Gastroesophageal sphincter (tissue), 3 donors: ENCODE measurements around the gene EXOC6B.

Experiments used
- POLR2A ChIP-seq, 2 donors: fragments of 450-650 bp; IDR thresholded peaks; one replicate each; pipeline ENCODE4 v1.6.1; 2017; ENCODE audit warnings: antibody characterized with exemption in 2 of 2, mild to moderate bottlenecking in 2 of 2, moderate library complexity in 1 of 2
- POLR2AphosphoS5 ChIP-seq: sonication (generic); formaldehyde crosslinking; IDR thresholded peaks from one replicate; pipeline ENCODE4 v1.6.1; 2017; ENCODE audit warnings: antibody characterized with exemption
- TF ChIP-seq, protein P1 (sequence below), 4 experiments: fragments of 200-600 bp in 2 of 4; fragments of 450-650 bp in 2 of 4; sonication (generic) in 1 of 4; IDR thresholded peaks; one replicate each; pipeline ENCODE4 v1.5.1; 2017 to 2019; ENCODE audit warnings: antibody characterized with exemption in 4 of 4, mild to moderate bottlenecking in 2 of 4, moderate library complexity in 2 of 4

DNA sequence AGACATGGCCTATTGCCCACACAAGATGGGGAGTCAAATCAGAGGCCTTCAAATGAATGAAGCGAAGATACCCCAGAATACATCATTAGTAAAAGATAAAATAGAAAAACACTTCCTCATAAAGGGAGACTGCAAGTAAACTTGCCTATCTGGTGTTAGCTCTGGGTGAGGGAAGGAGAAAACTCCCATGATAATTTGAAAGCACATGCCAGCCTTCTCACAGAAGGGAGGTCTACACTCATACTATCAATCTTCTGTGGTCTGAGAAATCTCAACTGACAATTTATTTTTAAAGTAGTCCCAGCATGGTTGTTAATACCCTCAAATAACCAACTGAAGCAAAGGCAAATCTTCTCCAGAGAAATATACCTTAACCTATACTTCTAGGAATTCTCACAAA, 75.4 kb downstream of the EXOC6B start:
- TF ChIP-seq, protein P1, sequence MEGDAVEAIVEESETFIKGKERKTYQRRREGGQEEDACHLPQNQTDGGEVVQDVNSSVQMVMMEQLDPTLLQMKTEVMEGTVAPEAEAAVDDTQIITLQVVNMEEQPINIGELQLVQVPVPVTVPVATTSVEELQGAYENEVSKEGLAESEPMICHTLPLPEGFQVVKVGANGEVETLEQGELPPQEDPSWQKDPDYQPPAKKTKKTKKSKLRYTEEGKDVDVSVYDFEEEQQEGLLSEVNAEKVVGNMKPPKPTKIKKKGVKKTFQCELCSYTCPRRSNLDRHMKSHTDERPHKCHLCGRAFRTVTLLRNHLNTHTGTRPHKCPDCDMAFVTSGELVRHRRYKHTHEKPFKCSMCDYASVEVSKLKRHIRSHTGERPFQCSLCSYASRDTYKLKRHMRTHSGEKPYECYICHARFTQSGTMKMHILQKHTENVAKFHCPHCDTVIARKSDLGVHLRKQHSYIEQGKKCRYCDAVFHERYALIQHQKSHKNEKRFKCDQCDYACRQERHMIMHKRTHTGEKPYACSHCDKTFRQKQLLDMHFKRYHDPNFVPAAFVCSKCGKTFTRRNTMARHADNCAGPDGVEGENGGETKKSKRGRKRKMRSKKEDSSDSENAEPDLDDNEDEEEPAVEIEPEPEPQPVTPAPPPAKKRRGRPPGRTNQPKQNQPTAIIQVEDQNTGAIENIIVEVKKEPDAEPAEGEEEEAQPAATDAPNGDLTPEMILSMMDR (IDR thresholded peaks at IDR 0.05) = no peak
- TF ChIP-seq POLR2A (IDR thresholded peaks at IDR 0.05) (no peak), POLR2AphosphoS5 (no peak)
